HepG2 (cell line): ENCODE data around the gene LGALS8. TPM values are rescaled to one million over a fixed set of nuclear protein-coding genes. Genes with fewer than 3 reads are reported as not detected.

Experiments
- ATAC-seq: fragments of 200-7000 bp; cut with Tn5 transposase; 3 replicates; pipeline ENCODE4 v1.9.1; 2020; ENCODE audit warnings: mild to moderate bottlenecking, moderate library complexity
- BruUV-seq: library from RNA; stranded (reverse); fragments of 400-500 nt; replicated peaks from 2 replicates; lab custom pipeline; 2021; lab: Mats Ljungman, UMichigan
- CTCF ChIA-PET: fragments of 300-600 bp; formaldehyde crosslinking; extraction: SDS; loops from one replicate; lab custom pipeline; 2021; ENCODE audit warnings: low total read pairs, inconsistent platforms, low intra/inter-chr PET ratio; lab: Yijun Ruan, JAX
- POLR2A ChIA-PET: fragments of 350-600 bp; sonication (Branson Sonifier 250); formaldehyde crosslinking; loops from one replicate; lab custom pipeline; 2020; ENCODE audit warnings: antibody characterized with exemption, inconsistent platforms; lab: Yijun Ruan, JAX
- DNase-seq: peaks from one replicate; pipeline ENCODE4 v3.0.0-alpha.2; 2015; ENCODE audit warnings: low spot score
- FAIRE-seq: peaks from 3 replicates; lab custom pipeline; 2011; peaks lifted over from hg19 to GRCh38; lab: Jason Lieb, UNC
- H2AFZ ChIP-seq: one replicate; pipeline ENCODE4 v1.6.1; 2011; ENCODE audit warnings: low read length, inconsistent platforms
- H3K27ac ChIP-seq: fragments of 300-600 bp; 3 replicates; pipeline ENCODE4 v1.8.0; 2011; ENCODE audit warnings: mixed run types, mild to moderate bottlenecking, mixed read lengths, low read length, inconsistent platforms; ENCODE audit not compliant: insufficient read depth; ENCODE audit errors: extremely low read length
- H3K27me3 ChIP-seq, 2 experiments: fragments of 200-600 bp in 1 of 2; 2 replicates in 1 of 2; 3 replicates in 1 of 2; pipeline versions ENCODE4 v1.6.0 to v1.8.0; 2011; ENCODE audit warnings: low read length in 2 of 2, mild to moderate bottlenecking in 2 of 2, moderate library complexity in 2 of 2, inconsistent platforms in 1 of 2; ENCODE audit not compliant: insufficient read depth in 2 of 2, control insufficient read depth in 1 of 2
- H3K36me3 ChIP-seq, 2 experiments: fragments of 200-600 bp in 1 of 2; replicated peaks in 1 of 2; 2 replicates in 1 of 2; 3 replicates in 1 of 2; pipeline versions ENCODE4 v1.5.1 to v1.8.0; 2011; ENCODE audit warnings: low read length in 2 of 2, inconsistent platforms in 1 of 2; ENCODE audit not compliant: insufficient read depth in 2 of 2, control insufficient read depth in 1 of 2
- H3K4me1 ChIP-seq: 2 replicates; pipeline ENCODE4 v1.5.1; 2012; ENCODE audit warnings: low read length, inconsistent platforms; ENCODE audit not compliant: insufficient read depth
- H3K4me2 ChIP-seq: 2 replicates; pipeline ENCODE4 v1.6.0; 2011; ENCODE audit warnings: low read depth, low read length, inconsistent platforms
- H3K4me3 ChIP-seq, 3 experiments: fragments of 200-600 bp in 1 of 3; sonication (generic), shearing (Covaris generic) in 1 of 3; replicated peaks in 1 of 3; 2 replicates each; pipeline ENCODE4 v1.5.1; 2011 to 2016; ENCODE audit warnings: low read length in 3 of 3, inconsistent platforms in 2 of 3, low read depth in 2 of 3, mild to moderate bottlenecking in 2 of 3, control low read depth in 1 of 3, mixed read lengths in 1 of 3; ENCODE audit not compliant: insufficient read depth in 1 of 3
- H3K79me2 ChIP-seq: one replicate; pipeline ENCODE4 v1.6.1; 2011; ENCODE audit warnings: low read length, inconsistent platforms; ENCODE audit not compliant: insufficient read depth
- H3K9ac ChIP-seq: 2 replicates; pipeline ENCODE4 v1.6.0; 2011; ENCODE audit warnings: mild to moderate bottlenecking, low read depth, low read length, inconsistent platforms; ENCODE audit not compliant: insufficient read depth
- H3K9me3 ChIP-seq: 2 replicates; pipeline ENCODE4 v1.5.1; 2012; ENCODE audit warnings: mild to moderate bottlenecking, low read length
- H4K20me1 ChIP-seq: 2 replicates; pipeline ENCODE4 v1.6.0; 2011; ENCODE audit warnings: inconsistent platforms, mild to moderate bottlenecking, low read length, moderate library complexity; ENCODE audit not compliant: insufficient read depth
- KLF9 ChIP-seq: IDR thresholded peaks from 2 replicates; pipeline ENCODE4 v1.6.1; 2016; ENCODE audit warnings: low read depth
- RBFOX2 ChIP-seq: fragments of 200-400 bp; formaldehyde crosslinking; IDR thresholded peaks from 2 replicates; pipeline ENCODE4 v1.6.1; 2017; ENCODE audit warnings: low read depth, mild to moderate bottlenecking, low read length
- WGBS: methylation state at CpG from one replicate; pipeline ENCODE4 v1.1.6; 2017; ENCODE audit warnings: low lambda C conversion rate; 5-methylcytosine and 5-hydroxymethylcytosine counted together
- in situ Hi-C: cut with HindIII; loops from 2 replicates; pipeline ENCODE4 v1.10.0; 2017; ENCODE audit warnings: low pct_unique_long_range_greater_than_20kb; ENCODE audit not compliant: extremely low pct_ligation_motif_present
- intact Hi-C: fragments of 100-400 bp; cut with micrococcal nuclease; formaldehyde crosslinking; loops from one replicate; pipeline ENCODE4 v1.10.0; 2022; ENCODE audit not compliant: unreplicated experiment
- polyA plus RNA-seq, 8 experiments: library from polyadenylated mRNA; depleted of rRNA in 3 of 8; stranded (reverse) in 7 of 8; unstranded in 1 of 8; fragments of >200 nt; fragmentation: Illumina TruSeq in 4 of 8; extraction: Trizol in 4 of 8; gene quantifications; 2 replicates each; pipeline versions ENCODE4 v1.2.1 to v1.2.3, GENCODE V29; 2011 to 2016; ENCODE audit warnings: low read depth in 4 of 8, missing spikeins in 1 of 8, mixed read lengths in 1 of 8; ENCODE audit not compliant: insufficient read depth in 1 of 8
- total RNA-seq, 5 experiments: library from RNA; depleted of rRNA; stranded (reverse); fragments of >200 nt; fragmentation: Illumina TruSeq; extraction: Trizol; gene quantifications; 2 replicates each; pipeline ENCODE4 v1.2.3, GENCODE V29; 2016; ENCODE audit warnings: low read depth in 1 of 5
- TF ChIP-seq, protein P1 (sequence below): IDR thresholded peaks from 2 replicates; pipeline ENCODE4 v1.6.1; 2012; ENCODE audit warnings: low read length, improper control_type of control experiment

LGALS8 gene
- total and polyA plus RNA-seq, 2 of the 13 experiments (the other 11 are each of a cell fraction or from before 2014, with no cell fraction given) = 29.3 to 185 TPM

DNA sequence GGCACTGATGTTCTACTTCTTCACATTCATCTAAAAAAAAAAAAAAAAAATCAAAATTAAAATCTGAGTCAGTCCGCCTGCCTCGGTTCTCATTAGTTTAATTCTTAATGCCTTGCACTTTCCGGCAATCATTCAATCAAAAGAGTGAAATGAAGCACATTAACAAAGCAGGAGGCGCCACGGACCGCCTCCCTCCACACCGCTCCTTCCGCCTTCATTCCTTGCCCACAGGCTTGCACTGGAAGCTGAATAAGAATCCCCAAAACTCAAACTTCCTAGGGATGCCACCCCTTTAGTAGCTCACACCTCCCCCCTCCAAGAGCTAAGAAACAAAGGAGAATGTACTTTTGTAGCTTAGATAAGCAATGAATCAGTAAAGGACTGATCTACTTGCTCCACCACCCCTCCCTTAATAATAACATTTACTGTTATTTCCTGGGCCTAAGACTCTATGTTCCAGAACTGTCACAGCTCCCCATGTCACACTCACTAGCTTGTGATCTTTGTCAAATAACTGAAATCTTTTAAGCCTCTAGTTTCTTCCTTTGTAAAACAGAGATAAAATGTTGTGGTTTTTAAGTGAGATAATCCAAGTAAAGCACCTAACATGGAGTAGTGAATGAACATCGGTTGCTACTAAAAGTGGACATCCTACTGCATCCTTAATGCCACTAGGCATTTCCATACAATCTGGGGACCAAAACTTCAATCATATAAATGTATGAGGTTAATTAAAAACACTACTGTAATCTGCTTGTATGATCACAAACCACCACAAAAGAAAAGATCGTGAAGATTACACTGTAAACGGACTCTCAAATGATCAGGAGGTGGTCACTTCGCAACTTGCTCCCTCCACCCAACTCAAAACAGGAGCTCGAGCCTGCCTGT is 27.4 kb downstream of the LGALS8 start:
- H3K9me3 ChIP-seq = no peaks in the 10 kb centered on the region
- no peaks in the 10 kb centered on the region for H3K27me3 ChIP-seq
- no peak for DNase-seq
- no peak for FAIRE-seq
- H2AFZ ChIP-seq = no peak overlapping the region
- in situ Hi-C loops (no loop called here), intact Hi-C loops (no loop called here)
- no peak overlapping the region for H3K9ac ChIP-seq
- no peaks in the 10 kb centered on the region for H3K4me1 ChIP-seq
- BruUV-seq = no TSS peak
- ChIA-PET CTCF (no interaction called here), POLR2A (no interaction called here)
- peaks cover 31 to 95% of the 10 kb centered on the region in 2 experiments for H3K36me3 ChIP-seq
- no peak overlapping the region for H3K4me3 ChIP-seq
- H4K20me1 ChIP-seq = no peaks in the 10 kb centered on the region
- no peak overlapping the region for H3K27ac ChIP-seq
- no peak overlapping the region for H3K4me2 ChIP-seq
- TF ChIP-seq RBFOX2 (0 out of 2 replicates have a peak, but pooled peaks have one; percentile 27), KLF9 (CRISPR knock-in tag) (no peak)
- TF ChIP-seq, protein P1, sequence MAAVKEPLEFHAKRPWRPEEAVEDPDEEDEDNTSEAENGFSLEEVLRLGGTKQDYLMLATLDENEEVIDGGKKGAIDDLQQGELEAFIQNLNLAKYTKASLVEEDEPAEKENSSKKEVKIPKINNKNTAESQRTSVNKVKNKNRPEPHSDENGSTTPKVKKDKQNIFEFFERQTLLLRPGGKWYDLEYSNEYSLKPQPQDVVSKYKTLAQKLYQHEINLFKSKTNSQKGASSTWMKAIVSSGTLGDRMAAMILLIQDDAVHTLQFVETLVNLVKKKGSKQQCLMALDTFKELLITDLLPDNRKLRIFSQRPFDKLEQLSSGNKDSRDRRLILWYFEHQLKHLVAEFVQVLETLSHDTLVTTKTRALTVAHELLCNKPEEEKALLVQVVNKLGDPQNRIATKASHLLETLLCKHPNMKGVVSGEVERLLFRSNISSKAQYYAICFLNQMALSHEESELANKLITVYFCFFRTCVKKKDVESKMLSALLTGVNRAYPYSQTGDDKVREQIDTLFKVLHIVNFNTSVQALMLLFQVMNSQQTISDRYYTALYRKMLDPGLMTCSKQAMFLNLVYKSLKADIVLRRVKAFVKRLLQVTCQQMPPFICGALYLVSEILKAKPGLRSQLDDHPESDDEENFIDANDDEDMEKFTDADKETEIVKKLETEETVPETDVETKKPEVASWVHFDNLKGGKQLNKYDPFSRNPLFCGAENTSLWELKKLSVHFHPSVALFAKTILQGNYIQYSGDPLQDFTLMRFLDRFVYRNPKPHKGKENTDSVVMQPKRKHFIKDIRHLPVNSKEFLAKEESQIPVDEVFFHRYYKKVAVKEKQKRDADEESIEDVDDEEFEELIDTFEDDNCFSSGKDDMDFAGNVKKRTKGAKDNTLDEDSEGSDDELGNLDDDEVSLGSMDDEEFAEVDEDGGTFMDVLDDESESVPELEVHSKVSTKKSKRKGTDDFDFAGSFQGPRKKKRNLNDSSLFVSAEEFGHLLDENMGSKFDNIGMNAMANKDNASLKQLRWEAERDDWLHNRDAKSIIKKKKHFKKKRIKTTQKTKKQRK = no peak
- TF ChIP-seq, all 625 proteins: peak for 1
- ATAC-seq = no peak
- no peaks in the 10 kb centered on the region for H3K79me2 ChIP-seq
- WGBS = 90% methylated on average over 13 of the region's 13 CpGs
